ENCODE results near the gene AMPD3. TPM values are rescaled to one million over a fixed set of nuclear protein-coding genes. Genes with fewer than 3 reads are reported as not detected.
A peak's percentile ranks its signal among the peaks of the same experiment; 100 is the strongest.

AMPD3 gene
- total RNA-seq, 4 donors from 2014 or later = 104 to 185 (median 112) TPM

- intact Hi-C loops (cut with DNase I; ENCODE audit: low total_unique reads) = no loop called here
- H3K9me3 ChIP-seq = no peaks in the 10 kb centered on the region
- no peaks in the 10 kb centered on the region for H3K4me1 ChIP-seq
- no peaks in the 10 kb centered on the region for H3K36me3 ChIP-seq
- H3K27me3 ChIP-seq = no peaks in the 10 kb centered on the region
- DNase-seq = no peak
- TF ChIP-seq CTCF (IDR thresholded peaks at IDR 0.05 in 4 of 5, conservative IDR thresholded peaks at IDR 0.05 in 1 of 5) (no peak), POLR2A (IDR thresholded peaks at IDR 0.05) (no peak)
- no peak overlapping the region for H3K27ac ChIP-seq
- no peak overlapping the region for H3K4me3 ChIP-seq
- in situ Hi-C loops (cut with MboI; ENCODE audit: low sequenced_read_pairs in 4 of 4) = no loop called here
- no peak for ATAC-seq
Observed at GRCh38 chr11:10439351-10439750, 15.7 kb upstream of the AMPD3 start.

- Histone ChIP-seq H3K9me3 (no peaks in the 10 kb centered on the region), H3K4me1 (no peaks in the 10 kb centered on the region), H3K4me3 (no peak overlapping the region), H3K27me3 (no peaks in the 10 kb centered on the region), H3K36me3 (no peaks in the 10 kb centered on the region), H3K27ac (no peak overlapping the region)
- ATAC-seq (no peak), DNase-seq (no peak)
- in situ Hi-C loops (cut with MboI; ENCODE audit: low sequenced_read_pairs in 4 of 4) = no loop called here
- intact Hi-C loops (cut with DNase I; ENCODE audit: low total_unique reads) = no loop called here
- TF ChIP-seq POLR2A (IDR thresholded peaks at IDR 0.05) (no peak), CTCF (IDR thresholded peaks at IDR 0.05 in 4 of 5, conservative IDR thresholded peaks at IDR 0.05 in 1 of 5) (no peak)
Observed at GRCh38 chr11:10439924-10440323, 15.1 kb upstream of the AMPD3 start.

GRCh38 chr11:10440401-10440800 lies 14.7 kb upstream of the AMPD3 start:
- no peak for TF ChIP-seq POLR2A (IDR thresholded peaks at IDR 0.05)
- TF ChIP-seq CTCF (IDR thresholded peaks at IDR 0.05 in 4 of 5, conservative IDR thresholded peaks at IDR 0.05 in 1 of 5) = no peak
- Histone ChIP-seq H3K36me3 (no peaks in the 10 kb centered on the region), H3K27ac (no peak overlapping the region), H3K4me3 (no peak overlapping the region), H3K4me1 (no peaks in the 10 kb centered on the region), H3K27me3 (no peaks in the 10 kb centered on the region), H3K9me3 (no peaks in the 10 kb centered on the region)
- in situ Hi-C loops (cut with MboI; ENCODE audit: low sequenced_read_pairs in 4 of 4) = no loop called here
- ATAC-seq (no peak), DNase-seq (no peak)
- intact Hi-C loops (cut with DNase I; ENCODE audit: low total_unique reads) = no loop called here

GRCh38 chr11:10441091-10441490 lies 14.0 kb upstream of the AMPD3 start:
- H3K36me3 ChIP-seq = no peaks in the 10 kb centered on the region
- H3K9me3 ChIP-seq = no peaks in the 10 kb centered on the region
- no peak for DNase-seq
- TF ChIP-seq POLR2A (IDR thresholded peaks at IDR 0.05) (no peak), CTCF (IDR thresholded peaks at IDR 0.05 in 4 of 5, conservative IDR thresholded peaks at IDR 0.05 in 1 of 5) (no peak)
- ATAC-seq = no peak
- no peak overlapping the region for H3K4me3 ChIP-seq
- H3K27ac ChIP-seq = peak overlapping the region in 1 of 4 donors; percentile 44
- in situ Hi-C loops (cut with MboI; ENCODE audit: low sequenced_read_pairs in 4 of 4) (no loop called here), intact Hi-C loops (cut with DNase I; ENCODE audit: low total_unique reads) (no loop called here)
- no peaks in the 10 kb centered on the region for H3K4me1 ChIP-seq
- no peaks in the 10 kb centered on the region for H3K27me3 ChIP-seq
